Endothelial cell of umbilical vein (primary cell): ENCODE data around the gene CCDC70. TPM values are rescaled to one million over a fixed set of nuclear protein-coding genes. Genes with fewer than 3 reads are reported as not detected.

Source experiments
- BruUV-seq: library from RNA; stranded (reverse); fragments of 400-500 nt; replicated peaks from 2 replicates; lab custom pipeline; 2021; lab: Mats Ljungman, UMichigan
- CTCF ChIA-PET: fragments of 300-600, 350-600 bp; sonication (Branson Sonifier 250); formaldehyde crosslinking; loops from one replicate; lab custom pipeline; 2021; ENCODE audit warnings: antibody characterized with exemption, inconsistent platforms; lab: Charles Lee
- POLR2A ChIA-PET: fragments of 300-600, 350-600 bp; sonication (Branson Sonifier 250); formaldehyde crosslinking; loops from one replicate; lab custom pipeline; 2021; ENCODE audit warnings: antibody characterized with exemption, inconsistent platforms; lab: Charles Lee
- DNase-seq: peaks from one replicate; pipeline ENCODE4 v3.0.0-alpha.2; 2011; ENCODE audit warnings: low read depth, low spot score
- FAIRE-seq: peaks from 2 replicates; lab custom pipeline; 2011; peaks lifted over from hg19 to GRCh38; lab: Jason Lieb, UNC
- H2AFZ ChIP-seq: 2 replicates; pipeline ENCODE4 v1.6.0; 2012; ENCODE audit warnings: low read depth, low read length, control low read depth, inconsistent platforms
- H3K27ac ChIP-seq: 2 replicates; pipeline ENCODE4 v1.5.1; 2011; ENCODE audit warnings: low read depth, mild to moderate bottlenecking, control low read depth, low read length, moderate library complexity; ENCODE audit not compliant: insufficient read depth
- H3K27me3 ChIP-seq, 2 experiments: 2 replicates each; pipeline versions ENCODE4 v1.6.0 to v1.6.1; 2011; ENCODE audit warnings: low read length in 2 of 2, mixed read lengths in 1 of 2; ENCODE audit not compliant: control insufficient read depth in 2 of 2, insufficient read depth in 2 of 2
- H3K36me3 ChIP-seq, 2 experiments: 2 replicates in 1 of 2; 3 replicates in 1 of 2; pipeline ENCODE4 v1.5.1; 2011; ENCODE audit warnings: low read length in 2 of 2, mild to moderate bottlenecking in 1 of 2, moderate library complexity in 1 of 2; ENCODE audit not compliant: control insufficient read depth in 2 of 2, insufficient read depth in 2 of 2; ENCODE audit errors: extremely low read depth in 1 of 2
- H3K4me1 ChIP-seq: 3 replicates; pipeline ENCODE4 v1.5.1; 2011; ENCODE audit warnings: mild to moderate bottlenecking, low read length; ENCODE audit not compliant: control insufficient read depth, insufficient read depth; ENCODE audit errors: extremely low read depth
- H3K4me2 ChIP-seq: 2 replicates; pipeline ENCODE4 v1.6.1; 2011; ENCODE audit warnings: low read length, control low read depth, mixed read lengths; ENCODE audit not compliant: insufficient read depth
- H3K4me3 ChIP-seq, 3 experiments: fragments of 200-600 bp in 1 of 3; sonication (generic), shearing (Covaris generic) in 1 of 3; replicated peaks in 1 of 3; 2 replicates each; pipeline ENCODE4 v1.5.1; 2011 to 2016; ENCODE audit warnings: control low read depth in 3 of 3, low read length in 3 of 3, mild to moderate bottlenecking in 2 of 3, inconsistent platforms in 1 of 3, low read depth in 1 of 3, moderate library complexity in 1 of 3; ENCODE audit not compliant: insufficient read depth in 1 of 3
- H3K79me2 ChIP-seq: 2 replicates; pipeline ENCODE4 v1.6.0; 2012; ENCODE audit warnings: low read length, inconsistent platforms; ENCODE audit not compliant: control insufficient read depth, insufficient read depth
- H3K9ac ChIP-seq: replicated peaks from 2 replicates; pipeline ENCODE3; 2011; ENCODE audit warnings: low read length, control low read depth; ENCODE audit not compliant: insufficient read depth; ENCODE audit errors: extremely low read depth
- H3K9me1 ChIP-seq: replicated peaks from 3 replicates; pipeline ENCODE4 v1.6.0; 2011; ENCODE audit warnings: mild to moderate bottlenecking, low read length; ENCODE audit not compliant: control insufficient read depth, insufficient read depth; ENCODE audit errors: extremely low read depth
- H3K9me3 ChIP-seq: replicated peaks from 2 replicates; pipeline ENCODE4 v1.5.1; 2012; ENCODE audit warnings: low read length, inconsistent platforms; ENCODE audit not compliant: control insufficient read depth, insufficient read depth
- H4K20me1 ChIP-seq: replicated peaks from 2 replicates; pipeline ENCODE3; 2011; ENCODE audit warnings: mild to moderate bottlenecking, low read length; ENCODE audit not compliant: control insufficient read depth, insufficient read depth; ENCODE audit errors: extremely low read depth
- FOS ChIP-seq: IDR thresholded peaks from 2 replicates; pipeline ENCODE4 v1.6.1; 2011; ENCODE audit warnings: mild to moderate bottlenecking, low read length, moderate library complexity, borderline replicate concordance; ENCODE audit not compliant: insufficient read depth
- GATA2 ChIP-seq: IDR thresholded peaks from 2 replicates; pipeline ENCODE4 v1.7.0; 2011; ENCODE audit warnings: low read depth, mild to moderate bottlenecking, moderate library complexity, mixed read lengths, low read length; ENCODE audit not compliant: insufficient read length, insufficient read depth
- JUN ChIP-seq: IDR thresholded peaks from 2 replicates; pipeline ENCODE4 v1.6.1; 2011; ENCODE audit warnings: borderline replicate concordance, low read depth; ENCODE audit not compliant: insufficient read length, insufficient read depth
- MAX ChIP-seq: IDR thresholded peaks from 2 replicates; pipeline ENCODE4 v1.6.1; 2011; ENCODE audit not compliant: insufficient read depth, insufficient read length
- POLR2A ChIP-seq: IDR thresholded peaks from 2 replicates; pipeline ENCODE4 v1.6.1; 2012; ENCODE audit warnings: low read depth, mild to moderate bottlenecking, control low read depth, low read length
- POLR2AphosphoS5 ChIP-seq: IDR thresholded peaks from 2 replicates; pipeline ENCODE4 v1.6.1; 2012; ENCODE audit warnings: low read depth, mild to moderate bottlenecking, control low read depth, low read length, moderate library complexity; ENCODE audit not compliant: insufficient read depth
- dilution Hi-C: fragments of 300-500 bp; cut with MboI; formaldehyde crosslinking; loops from one replicate; pipeline ENCODE4 v1.15.0; 2019; ENCODE audit warnings: low sequenced_read_pairs; ENCODE audit not compliant: extremely low pct_ligation_motif_present
- intact Hi-C: fragments of 100-400 bp; cut with micrococcal nuclease; formaldehyde crosslinking; loops from one replicate; pipeline ENCODE4 v1.10.0; 2022
- polyA plus RNA-seq, 4 experiments: library from polyadenylated mRNA; depleted of rRNA in 3 of 4; stranded (reverse) in 3 of 4; unstranded in 1 of 4; fragments of >200 nt; gene quantifications; 2 replicates each; pipeline versions ENCODE4 v1.2.1 to v1.2.3, GENCODE V29; 2011 to 2012; ENCODE audit warnings: missing spikeins in 1 of 4
- total RNA-seq: library from RNA; stranded (reverse); gene quantifications from 2 replicates; pipeline ENCODE4 v1.2.3, GENCODE V29; 2021

Gene CCDC70
- total and polyA plus RNA-seq, 2 donors (not counting 3 experiments of a cell fraction or from before 2014, with no cell fraction given) = not detected

- H3K4me1 ChIP-seq = peaks cover 9% of the 10 kb centered on the region
- intact Hi-C loops = no loop called here
- H3K4me2 ChIP-seq = no peak overlapping the region
- FAIRE-seq (no peak), DNase-seq (no peak)
- peaks cover 5 to 6% of the 10 kb centered on the region in 2 experiments for H3K27me3 ChIP-seq
- H4K20me1 ChIP-seq = no peaks in the 10 kb centered on the region
- no peaks in the 10 kb centered on the region for H3K79me2 ChIP-seq
- POLR2A ChIA-PET = no interaction called here
- no peaks in the 10 kb centered on the region for H3K9me1 ChIP-seq
- H3K27ac ChIP-seq = no peak overlapping the region
- no TSS peak for BruUV-seq
- H3K9me3 ChIP-seq = no peaks in the 10 kb centered on the region
- H3K36me3 ChIP-seq = no peaks in the 10 kb centered on the region
- CTCF ChIA-PET = interaction anchor here (2.4 to 3.5 kb wide), 2 partner anchors 12 to 281 kb away, joined by 15 to 29 read pairs; partner anchors contain the start of gene NEK5
- no peak overlapping the region for H3K4me3 ChIP-seq
- H3K9ac ChIP-seq = no peak overlapping the region
- dilution Hi-C loops = no loop called here
- no peak for TF ChIP-seq POLR2A
- no peak for TF ChIP-seq POLR2AphosphoS5
- no peak for TF ChIP-seq MAX
- no peak for TF ChIP-seq GATA2
- TF ChIP-seq FOS = no peak
- no peak overlapping the region for H2AFZ ChIP-seq
These were observed 15.0 kb upstream of the CCDC70 start for GRCh38 chr13:51846756-51847155.

- Histone ChIP-seq H3K9me3 (no peaks in the 10 kb centered on the region), H3K4me3 (no peak overlapping the region), H3K9ac (no peak overlapping the region), H3K4me2 (no peak overlapping the region), H3K27ac (no peak overlapping the region), H2AFZ (no peak overlapping the region), H4K20me1 (no peaks in the 10 kb centered on the region), H3K27me3 (peaks cover 4 to 6% of the 10 kb centered on the region in 2 experiments), H3K4me1 (peaks cover 9% of the 10 kb centered on the region), H3K79me2 (no peaks in the 10 kb centered on the region), H3K9me1 (no peaks in the 10 kb centered on the region), H3K36me3 (no peaks in the 10 kb centered on the region)
- ChIA-PET POLR2A (no interaction called here), CTCF (interaction anchor here (1.2 to 1.5 kb wide), 2 partner anchors 24 to 36 kb away, joined by 3 to 4 read pairs; no protein-coding TSS in a partner anchor)
- no peak for TF ChIP-seq FOS
- no peak for TF ChIP-seq GATA2
- no peak for TF ChIP-seq JUN
- dilution Hi-C loops (no loop called here), intact Hi-C loops (loop anchor here (1.0 kb wide), 1 partner anchor 33 kb away; no protein-coding TSS in a partner anchor)
- no peak for FAIRE-seq
- BruUV-seq = no TSS peak
- peak; percentile 44 for DNase-seq
These were observed 13.1 kb upstream of the CCDC70 start for GRCh38 chr13:51848674-51849073.
